CMK (cell line): ENCODE measurements around the gene KHSRP.
"Not testable (repeated sequence)": the region's sequence is repeated elsewhere in the genome, so short reads cannot be mapped to it uniquely, and the experiment has no call there.

ENCODE experiments used
- DNase-seq: peaks from one replicate; pipeline ENCODE4 v3.0.0-alpha.2; 2010; ENCODE audit warnings: low read depth

Gene KHSRP

GRCh38 chr19:6450166-6450565 is 25.6 kb upstream of the KHSRP start:
- no peak for DNase-seq

GRCh38 chr19:6448045-6448444 is 23.4 kb upstream of the KHSRP start:
- no peak for DNase-seq

- no peak for DNase-seq
Observed at GRCh38 chr19:6446452-6446851, 21.8 kb upstream of the KHSRP start.

GRCh38 chr19:6443986-6444385 is 19.4 kb upstream of the KHSRP start:
- DNase-seq, result no peak

GRCh38 chr19:6442087-6442688 is 17.6 kb upstream of the KHSRP start:
- no peak for DNase-seq

- DNase-seq, result no peak
Observed at GRCh38 chr19:6440905-6441304, 16.3 kb upstream of the KHSRP start.

- no peak for DNase-seq
Observed at GRCh38 chr19:6439743-6440142, 15.1 kb upstream of the KHSRP start.

GRCh38 chr19:6433663-6434062 is 9.1 kb upstream of the KHSRP start, which contains the start of gene SLC25A41:
TSS of gene SLC25A41 (minus strand) at chr19:6433763. CDS start at chr19:6433693, 70 bp downstream.
- no peak for DNase-seq

- DNase-seq, result no peak
Observed at GRCh38 chr19:6433165-6433564, 8.6 kb upstream of the KHSRP start.

GRCh38 chr19:6431891-6432290 is 7.3 kb upstream of the KHSRP start:
- no peak for DNase-seq

GRCh38 chr19:6429419-6430221 is 5.0 kb upstream of the KHSRP start:
- no peak for DNase-seq

- DNase-seq, result not testable (repeated sequence)
Observed at GRCh38 chr19:6428692-6429418, 4.2 kb upstream of the KHSRP start.

- DNase-seq, result no peak
Observed at GRCh38 chr19:6427131-6427530, 2.5 kb upstream of the KHSRP start.

- DNase-seq, result no peak
Observed at GRCh38 chr19:6425732-6426620, 1.4 kb upstream of the KHSRP start.

- DNase-seq, result peak; percentile 100
Observed at GRCh38 chr19:6424939-6425731, 524 bp upstream of the KHSRP start.

GRCh38 chr19:6423499-6424194 is 964 bp downstream of the KHSRP start:
- no peak for DNase-seq

- DNase-seq, result no peak
Observed at GRCh38 chr19:6421075-6422014, 3.3 kb downstream of the KHSRP start.

GRCh38 chr19:6418562-6418932 is 6.1 kb downstream of the KHSRP start:
- DNase-seq, result no peak
